NB4 (cell line): ENCODE data around the gene XCR1.

ENCODE experiments used
- CTCF ChIP-seq: IDR thresholded peaks from one replicate; pipeline ENCODE4 v1.5.1; 2012; ENCODE audit warnings: low read depth, low read length
- MYC ChIP-seq: IDR thresholded peaks from 2 replicates; pipeline ENCODE4 v1.6.1; 2011; ENCODE audit warnings: low read depth, low read length

- TF ChIP-seq CTCF (no peak), MYC (no peak)
Observed at GRCh38 chr3:45978006-45978761, 49.1 kb downstream of the XCR1 start.
